NCI-H2171 treated with DMSO at 0.1 percent for 48 hours (cell line): ENCODE data around the gene PLPP6.

Experiments
- DNase-seq: peaks from one replicate; lab custom pipeline; 2025; lab: John Stamatoyannopoulos, UW

The PLPP6 gene

GRCh38 chr9:4700091-4700490 lies 38.0 kb downstream of the PLPP6 start:
- no peak for DNase-seq

GRCh38 chr9:4700932-4701331 lies 38.8 kb downstream of the PLPP6 start:
- DNase-seq, result no peak

DNA sequence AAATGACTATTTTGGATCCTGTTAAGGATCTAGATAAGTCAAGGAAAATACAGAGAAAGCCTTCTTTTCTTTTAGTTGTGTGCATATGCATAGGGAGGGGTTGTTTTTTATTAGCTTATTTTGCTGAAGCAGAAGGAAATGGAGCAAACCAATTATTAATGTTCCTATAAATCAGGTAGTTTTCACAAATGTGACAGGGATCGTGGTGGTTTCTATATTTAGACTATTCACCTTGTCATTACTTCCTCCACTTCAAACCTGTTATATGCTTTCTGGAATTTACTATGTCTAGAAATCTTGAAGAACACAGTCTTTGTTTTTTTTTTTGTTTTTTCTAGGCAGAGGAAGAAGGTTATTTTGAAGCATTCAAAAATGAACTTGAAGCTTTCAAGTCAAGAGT lies 39.4 kb downstream of the PLPP6 start:
- no peak for DNase-seq

GRCh38 chr9:4704129-4704528 lies 42.0 kb downstream of the PLPP6 start:
- DNase-seq, result no peak

DNA sequence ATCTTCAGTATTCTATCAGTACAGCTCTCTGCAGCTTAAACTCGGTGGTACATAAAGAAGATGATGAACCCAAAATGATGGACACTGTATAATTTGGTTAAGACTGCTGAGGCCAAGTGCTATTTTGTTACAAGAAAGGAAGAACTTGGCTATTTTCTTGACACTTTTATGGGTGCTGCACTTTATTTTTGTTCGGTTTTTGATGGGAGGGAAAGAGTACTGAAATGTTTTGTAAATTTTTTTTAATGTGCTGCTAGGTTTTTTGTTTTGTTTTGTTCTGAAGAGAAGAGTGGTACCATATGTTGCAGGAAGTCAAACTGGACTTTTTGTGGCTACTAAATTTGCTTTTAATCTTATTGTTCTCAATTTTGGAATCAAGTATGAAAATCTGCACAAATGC lies 43.9 kb downstream of the PLPP6 start:
- no peak for DNase-seq

- DNase-seq, result no peak
These were observed 45.0 kb downstream of the PLPP6 start for GRCh38 chr9:4706971-4707622.

DNA sequence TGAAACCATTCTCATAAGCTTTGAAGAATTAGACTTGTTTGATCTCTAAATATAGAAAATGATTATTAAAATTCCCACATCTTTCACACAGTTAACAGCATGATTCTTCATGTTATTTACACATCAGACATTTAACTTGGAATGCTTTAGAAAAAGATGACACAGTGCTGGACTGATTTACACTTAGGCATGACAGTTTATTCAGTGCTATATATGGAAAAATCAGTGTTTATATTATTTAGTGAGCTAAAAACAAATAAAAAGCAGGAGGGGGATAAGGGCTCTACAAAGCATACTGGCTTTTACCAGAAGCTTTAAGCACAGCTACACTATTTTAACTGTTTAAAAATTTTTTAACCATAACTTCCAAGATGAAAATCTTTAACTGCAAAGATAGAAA lies 47.3 kb downstream of the PLPP6 start:
- no peak for DNase-seq

- DNase-seq, result no peak
These were observed 51.8 kb downstream of the PLPP6 start for GRCh38 chr9:4713849-4714248.

DNA sequence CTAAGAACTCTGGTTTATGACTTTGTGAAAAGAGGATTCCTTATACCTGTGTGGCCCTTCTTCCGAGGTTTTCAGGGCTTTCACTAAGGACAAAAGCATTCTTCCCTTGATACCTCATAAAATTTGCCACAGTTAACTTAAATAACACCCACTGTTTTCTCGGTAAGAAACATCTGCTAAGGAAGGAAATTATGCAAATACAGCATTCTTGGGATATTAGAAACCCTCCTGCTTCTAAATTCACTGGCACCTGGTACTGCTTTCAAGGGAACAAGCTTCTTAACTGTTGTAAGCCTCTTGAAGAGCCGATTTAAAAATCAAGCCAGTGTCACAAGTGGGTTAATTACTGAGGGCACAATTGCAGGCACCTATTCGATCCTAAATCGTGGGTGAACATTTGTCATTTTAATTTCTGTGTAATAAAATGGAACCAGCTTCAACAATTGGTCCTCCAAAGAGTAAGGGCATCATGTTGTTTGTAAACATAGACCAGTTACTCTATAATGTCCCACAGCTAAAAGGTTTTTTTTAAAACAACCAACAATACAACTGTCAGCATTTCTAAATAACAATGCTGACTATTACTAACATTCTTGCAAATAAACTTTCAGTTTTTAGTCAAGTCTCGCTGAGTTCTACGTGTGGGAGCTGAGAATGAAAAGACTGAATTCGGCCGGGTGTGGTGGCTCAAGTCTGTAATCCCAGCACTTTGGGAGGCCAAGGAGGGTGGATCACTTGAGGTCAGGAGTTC lies 52.3 kb downstream of the PLPP6 start:
- no peak for DNase-seq
